Esophagus muscularis mucosa (tissue), 4 donors: ENCODE data around the gene NPEPPS. TPM values are rescaled to one million over a fixed set of nuclear protein-coding genes. Genes with fewer than 3 reads are reported as not detected.
A peak's percentile ranks its signal among the peaks of the same experiment; 100 is the strongest.
"Not testable (repeated sequence)": the region's sequence is repeated elsewhere in the genome, so short reads cannot be mapped to it uniquely, and the experiment has no call there.

Experiments used
- DNase-seq: peaks from one replicate; pipeline ENCODE4 v3.0.0-alpha.2; 2017; ENCODE audit errors: extremely low spot score
- H3K27ac ChIP-seq, 4 donors: fragments of 200-600 bp; sonication (generic); replicated peaks in 1 of 4; 1 replicate in 3 of 4; 2 replicates in 1 of 4; pipeline ENCODE4 v1.5.1; 2016 to 2019; ENCODE audit warnings: mild to moderate bottlenecking in 1 of 4
- H3K27me3 ChIP-seq, 4 donors: fragments of 200-600 bp; sonication (generic); one replicate each; pipeline versions ENCODE4 v1.5.1 to v1.6.0; 2016 to 2019
- H3K36me3 ChIP-seq, 4 donors: fragments of 200-600 bp; sonication (generic); one replicate each; pipeline ENCODE4 v1.5.1; 2016 to 2019
- H3K4me1 ChIP-seq, 4 donors: fragments of 200-600 bp; sonication (generic); one replicate each; pipeline ENCODE4 v1.5.1; 2016 to 2019
- H3K4me3 ChIP-seq, 4 donors: fragments of 200-600 bp; sonication (generic); 1 replicate in 2 of 4; 2 replicates in 2 of 4; pipeline ENCODE4 v1.5.1; 2016 to 2019; ENCODE audit warnings: mild to moderate bottlenecking in 4 of 4, moderate library complexity in 1 of 4
- H3K9me3 ChIP-seq, 4 donors: fragments of 200-600 bp; sonication (generic); 1 replicate in 3 of 4; 2 replicates in 1 of 4; pipeline ENCODE4 v1.5.1; 2016 to 2019
- WGBS: methylation state at CpG from one replicate; pipeline ENCODE4 v1.1.5; 2018; 5-methylcytosine and 5-hydroxymethylcytosine counted together
- intact Hi-C: fragments of 100-400 bp; cut with DNase I; formaldehyde crosslinking; loops from one replicate; pipeline ENCODE4 v1.15.1; 2023
- total RNA-seq, 4 donors: library from RNA; depleted of rRNA; stranded (reverse); fragments of >200 nt; gene quantifications; one replicate each; pipeline versions ENCODE4 v1.1.0 to v1.2.1, GENCODE V29; 2016
- TF ChIP-seq, protein P1 (sequence below), 3 experiments: fragments of 200-600 bp in 2 of 3; fragments of 450-650 bp in 1 of 3; sonication (generic) in 2 of 3; IDR thresholded peaks; one replicate each; pipeline ENCODE4 v1.5.1; 2017 to 2019; ENCODE audit warnings: antibody characterized with exemption in 3 of 3, mild to moderate bottlenecking in 2 of 3, moderate library complexity in 1 of 3

The NPEPPS gene, protein sequence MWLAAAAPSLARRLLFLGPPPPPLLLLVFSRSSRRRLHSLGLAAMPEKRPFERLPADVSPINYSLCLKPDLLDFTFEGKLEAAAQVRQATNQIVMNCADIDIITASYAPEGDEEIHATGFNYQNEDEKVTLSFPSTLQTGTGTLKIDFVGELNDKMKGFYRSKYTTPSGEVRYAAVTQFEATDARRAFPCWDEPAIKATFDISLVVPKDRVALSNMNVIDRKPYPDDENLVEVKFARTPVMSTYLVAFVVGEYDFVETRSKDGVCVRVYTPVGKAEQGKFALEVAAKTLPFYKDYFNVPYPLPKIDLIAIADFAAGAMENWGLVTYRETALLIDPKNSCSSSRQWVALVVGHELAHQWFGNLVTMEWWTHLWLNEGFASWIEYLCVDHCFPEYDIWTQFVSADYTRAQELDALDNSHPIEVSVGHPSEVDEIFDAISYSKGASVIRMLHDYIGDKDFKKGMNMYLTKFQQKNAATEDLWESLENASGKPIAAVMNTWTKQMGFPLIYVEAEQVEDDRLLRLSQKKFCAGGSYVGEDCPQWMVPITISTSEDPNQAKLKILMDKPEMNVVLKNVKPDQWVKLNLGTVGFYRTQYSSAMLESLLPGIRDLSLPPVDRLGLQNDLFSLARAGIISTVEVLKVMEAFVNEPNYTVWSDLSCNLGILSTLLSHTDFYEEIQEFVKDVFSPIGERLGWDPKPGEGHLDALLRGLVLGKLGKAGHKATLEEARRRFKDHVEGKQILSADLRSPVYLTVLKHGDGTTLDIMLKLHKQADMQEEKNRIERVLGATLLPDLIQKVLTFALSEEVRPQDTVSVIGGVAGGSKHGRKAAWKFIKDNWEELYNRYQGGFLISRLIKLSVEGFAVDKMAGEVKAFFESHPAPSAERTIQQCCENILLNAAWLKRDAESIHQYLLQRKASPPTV
- 100 to 1,000 TPM in 1 of 4 donors, 10 to 100 TPM in 3; 73.7 to 120 (median 86.5) TPM for total RNA-seq

GRCh38 chr17:47530557-47531232 is at the start of gene NPEPPS:
Gene NPEPPS, plus strand, starts transcription at chr17:47531108. Its CDS starts 193 bp downstream, at chr17:47531301.
- Histone ChIP-seq H3K27ac (peak within 1 kb of the TSS; percentile 93 to 94 (median 94)), H3K4me1 (peaks cover 13 to 28% (median 21%) of the 10 kb centered on the region in 4 donors), H3K4me3 (peak within 1 kb of the TSS; percentile 69 to 79 (median 74))
- intact Hi-C loops, H3K36me3 ChIP-seq, H3K27me3 ChIP-seq, H3K9me3 ChIP-seq: not testable (repeated sequence)
- DNase-seq: peak; percentile 96
- WGBS: 84% methylated on average over 10 of the region's 60 CpGs

- H3K27me3 ChIP-seq, intact Hi-C loops: not testable (repeated sequence)
Observed at GRCh38 chr17:47491841-47492212, 39.1 kb upstream of the NPEPPS start.

GRCh38 chr17:47499074-47499473 is 31.8 kb upstream of the NPEPPS start:
- no CpG with 5 or more reads among the region's 1 CpG for WGBS
- H3K27ac ChIP-seq, H3K9me3 ChIP-seq, intact Hi-C loops, DNase-seq, H3K27me3 ChIP-seq, H3K4me3 ChIP-seq, H3K36me3 ChIP-seq: not testable (repeated sequence)
- H3K4me1 ChIP-seq: peaks cover 18 to 29% (median 28%) of the 10 kb centered on the region in 4 donors

More at GRCh38 chr17:47491841-47492212, 39.1 kb upstream of the NPEPPS start:
- Histone ChIP-seq H3K4me3 (peak overlapping the region; percentile 53 to 69 (median 56)), H3K27ac (peak overlapping the region; percentile 79 to 84 (median 82)), H3K36me3 (peaks cover 0 to 19% (median 14%) of the 10 kb centered on the region in 4 donors)
- H3K9me3 ChIP-seq, H3K4me1 ChIP-seq, DNase-seq: not testable (repeated sequence)
- WGBS: 10% methylated on average over 15 of the region's 15 CpGs

- 93% methylated on average over 4 of the region's 4 CpGs for WGBS
- intact Hi-C loops, H3K9me3 ChIP-seq, H3K36me3 ChIP-seq, H3K4me3 ChIP-seq, H3K27me3 ChIP-seq, DNase-seq, H3K27ac ChIP-seq: not testable (repeated sequence)
- H3K4me1 ChIP-seq: peaks cover 18 to 32% (median 28%) of the 10 kb centered on the region in 4 donors
Observed at GRCh38 chr17:47499494-47499893, 31.4 kb upstream of the NPEPPS start.

DNA sequence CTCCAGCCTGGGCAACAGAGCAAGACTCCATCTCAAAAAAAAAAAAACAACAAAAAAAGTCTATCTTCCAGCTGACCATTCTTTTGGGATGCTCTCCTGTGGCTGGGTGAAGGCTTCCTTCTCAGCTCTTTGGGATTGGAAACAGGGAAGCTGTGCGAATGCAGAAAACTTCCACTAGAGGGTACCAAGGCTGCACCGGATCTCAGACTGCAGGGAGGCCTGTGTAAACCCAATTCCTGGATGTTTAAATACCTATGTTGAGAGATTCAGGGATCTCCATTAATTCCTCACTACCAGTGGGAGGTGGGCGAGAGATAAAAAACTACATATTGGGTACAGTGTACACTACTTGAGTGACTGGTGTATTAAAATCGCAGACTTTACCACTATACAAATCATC is 30.3 kb upstream of the NPEPPS start:
- H3K9me3 ChIP-seq, H3K27ac ChIP-seq, H3K27me3 ChIP-seq, DNase-seq, H3K36me3 ChIP-seq, H3K4me3 ChIP-seq: not testable (repeated sequence)
- peaks cover 18 to 32% (median 28%) of the 10 kb centered on the region in 4 donors for H3K4me1 ChIP-seq
- TF ChIP-seq, protein P1, sequence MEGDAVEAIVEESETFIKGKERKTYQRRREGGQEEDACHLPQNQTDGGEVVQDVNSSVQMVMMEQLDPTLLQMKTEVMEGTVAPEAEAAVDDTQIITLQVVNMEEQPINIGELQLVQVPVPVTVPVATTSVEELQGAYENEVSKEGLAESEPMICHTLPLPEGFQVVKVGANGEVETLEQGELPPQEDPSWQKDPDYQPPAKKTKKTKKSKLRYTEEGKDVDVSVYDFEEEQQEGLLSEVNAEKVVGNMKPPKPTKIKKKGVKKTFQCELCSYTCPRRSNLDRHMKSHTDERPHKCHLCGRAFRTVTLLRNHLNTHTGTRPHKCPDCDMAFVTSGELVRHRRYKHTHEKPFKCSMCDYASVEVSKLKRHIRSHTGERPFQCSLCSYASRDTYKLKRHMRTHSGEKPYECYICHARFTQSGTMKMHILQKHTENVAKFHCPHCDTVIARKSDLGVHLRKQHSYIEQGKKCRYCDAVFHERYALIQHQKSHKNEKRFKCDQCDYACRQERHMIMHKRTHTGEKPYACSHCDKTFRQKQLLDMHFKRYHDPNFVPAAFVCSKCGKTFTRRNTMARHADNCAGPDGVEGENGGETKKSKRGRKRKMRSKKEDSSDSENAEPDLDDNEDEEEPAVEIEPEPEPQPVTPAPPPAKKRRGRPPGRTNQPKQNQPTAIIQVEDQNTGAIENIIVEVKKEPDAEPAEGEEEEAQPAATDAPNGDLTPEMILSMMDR (IDR thresholded peaks at IDR 0.05): peak; percentile 40 to 53 (median 45)
- WGBS: 47% methylated on average over 4 of the region's 4 CpGs
- intact Hi-C loops: loop anchor here (5.0 kb wide), 1 partner anchor 117 kb away; no protein-coding TSS in a partner anchor

GRCh38 chr17:47502122-47502731 is 28.7 kb upstream of the NPEPPS start:
- intact Hi-C loops: loop anchor here (5.0 kb wide), 1 partner anchor 115 kb away; no protein-coding TSS in a partner anchor
- H3K9me3 ChIP-seq: not testable (repeated sequence)
- H3K4me1 ChIP-seq: peaks cover 18 to 32% (median 28%) of the 10 kb centered on the region in 4 donors

GRCh38 chr17:47502776-47503455 is 28.0 kb upstream of the NPEPPS start:
- not testable (repeated sequence) for H3K4me3 ChIP-seq, H3K36me3 ChIP-seq, H3K27me3 ChIP-seq, DNase-seq, H3K9me3 ChIP-seq
- WGBS: 24% methylated on average over 2 of the region's 2 CpGs
- peak overlapping the region; percentile 70 to 77 (median 74) for H3K27ac ChIP-seq
- H3K4me1 ChIP-seq: peaks cover 18 to 32% (median 28%) of the 10 kb centered on the region in 4 donors
- intact Hi-C loops: loop anchor here (5.0 kb wide), 1 partner anchor 114 kb away; no protein-coding TSS in a partner anchor

More at GRCh38 chr17:47502122-47502731, 28.7 kb upstream of the NPEPPS start:
- not testable (repeated sequence) for H3K4me3 ChIP-seq, H3K36me3 ChIP-seq, H3K27me3 ChIP-seq, DNase-seq
- WGBS: 44% methylated on average over 2 of the region's 8 CpGs
- H3K27ac ChIP-seq: peak overlapping the region; percentile 70 to 77 (median 74)

GRCh38 chr17:47511701-47512146 is 19.2 kb upstream of the NPEPPS start:
- DNase-seq, H3K9me3 ChIP-seq, H3K27ac ChIP-seq, H3K4me1 ChIP-seq, H3K27me3 ChIP-seq, intact Hi-C loops, H3K36me3 ChIP-seq, H3K4me3 ChIP-seq: not testable (repeated sequence)
- WGBS: 18% methylated on average over 3 of the region's 3 CpGs

GRCh38 chr17:47513301-47513700 is 17.6 kb upstream of the NPEPPS start:
- H3K9me3 ChIP-seq, H3K27me3 ChIP-seq, H3K27ac ChIP-seq, DNase-seq, H3K36me3 ChIP-seq, H3K4me1 ChIP-seq, intact Hi-C loops, H3K4me3 ChIP-seq: not testable (repeated sequence)
- WGBS: 81% methylated on average over 6 of the region's 6 CpGs

GRCh38 chr17:47518880-47519279 is 12.0 kb upstream of the NPEPPS start:
- intact Hi-C loops, H3K9me3 ChIP-seq, H3K27me3 ChIP-seq, H3K4me3 ChIP-seq, H3K27ac ChIP-seq, H3K36me3 ChIP-seq, DNase-seq, H3K4me1 ChIP-seq: not testable (repeated sequence)
